Activated CD8-positive, alpha-beta memory T cell treated with anti-CD3 and anti-CD28 coated beads, Interleukin-2, amount 50 U/mL, for 24 hours (primary cell): Measurements from ENCODE around the gene MAB21L2.
"Not testable (repeated sequence)": the region's sequence is repeated elsewhere in the genome, so short reads cannot be mapped to it uniquely, and the experiment has no call there.

Source experiments
- DNase-seq: peaks from one replicate; pipeline ENCODE4 v3.0.0-alpha.2; 2020; ENCODE audit errors: extremely low read depth

Gene MAB21L2

DNA sequence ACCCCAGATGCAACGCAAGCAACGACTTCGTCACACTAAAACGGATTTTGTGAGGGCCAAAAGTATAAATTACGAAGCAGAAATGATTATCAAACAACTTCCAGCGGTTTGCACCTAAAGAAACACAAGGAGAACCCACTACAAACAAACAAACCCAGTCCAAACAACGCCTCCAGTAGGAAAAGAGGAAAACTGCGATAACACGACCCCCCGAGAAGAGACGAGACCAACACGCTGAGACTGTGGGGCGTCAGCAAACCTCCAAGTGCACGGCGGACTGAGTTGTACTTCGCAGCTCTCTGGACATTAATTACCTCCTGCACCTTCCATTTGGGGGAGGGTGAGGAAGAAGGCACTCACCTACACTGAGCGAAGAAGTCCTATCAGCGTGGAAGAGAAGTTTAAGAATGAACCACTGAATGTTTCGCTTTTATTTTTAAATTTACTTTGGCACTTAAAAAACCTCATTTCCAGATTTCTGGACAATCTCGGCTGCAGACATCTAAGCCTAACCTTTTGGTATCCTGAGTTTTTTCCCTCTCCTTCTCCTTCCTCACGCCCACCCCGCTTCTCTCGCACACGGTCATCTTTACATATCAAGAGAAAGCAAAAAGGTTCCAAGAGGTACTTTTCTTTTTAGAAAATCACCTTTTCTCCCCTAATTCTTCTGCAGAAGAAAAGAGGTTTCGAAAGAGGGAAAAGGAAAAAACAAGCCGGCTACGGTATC lies at the start of gene MAB21L2:
Gene MAB21L2 (plus strand): TSS at position 6 of the 727 bp plus-strand sequence. CDS start 879 bp downstream, outside the sequence.
- no peak for DNase-seq

GRCh38 chr4:150533673-150534072 lies 48.3 kb upstream of the MAB21L2 start:
- no peak for DNase-seq

DNA sequence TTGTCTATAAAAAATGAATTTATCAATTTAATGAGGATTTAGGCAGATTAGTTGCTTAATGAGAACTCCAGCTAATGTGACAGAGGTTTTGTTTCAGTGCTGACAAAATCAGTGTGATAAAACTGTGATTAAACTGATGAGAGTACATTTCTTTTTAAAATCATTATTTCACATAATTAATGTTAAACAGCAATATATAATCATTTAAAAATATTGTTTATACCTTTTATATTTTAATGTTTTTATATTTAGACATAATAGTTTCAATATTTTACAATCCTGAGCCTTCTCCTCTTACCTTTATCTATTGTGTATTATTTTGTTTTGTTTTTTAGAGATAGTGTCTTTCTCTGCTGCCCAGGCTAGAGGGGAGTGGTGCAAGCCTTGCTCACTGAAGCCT lies 47.1 kb upstream of the MAB21L2 start:
- no peak for DNase-seq

DNA sequence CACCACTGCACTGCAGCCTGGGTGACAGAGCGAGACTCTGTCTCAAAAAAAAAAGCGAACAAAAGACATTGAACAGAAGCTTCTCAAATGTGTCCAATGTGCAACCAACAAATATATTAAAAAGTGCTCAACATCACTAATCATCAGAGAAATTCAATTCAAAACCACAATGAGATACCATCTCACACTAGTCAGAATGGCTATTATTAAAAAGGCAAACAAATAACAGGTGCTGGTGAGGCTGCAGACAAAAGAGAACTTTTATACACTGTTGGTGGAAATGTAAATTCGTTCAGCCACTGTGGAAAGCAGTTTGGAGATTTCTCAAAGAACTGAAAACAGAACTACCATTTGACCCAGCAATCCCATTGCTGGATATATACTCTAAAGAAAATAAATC lies 44.0 kb upstream of the MAB21L2 start:
- not testable (repeated sequence) for DNase-seq

DNA sequence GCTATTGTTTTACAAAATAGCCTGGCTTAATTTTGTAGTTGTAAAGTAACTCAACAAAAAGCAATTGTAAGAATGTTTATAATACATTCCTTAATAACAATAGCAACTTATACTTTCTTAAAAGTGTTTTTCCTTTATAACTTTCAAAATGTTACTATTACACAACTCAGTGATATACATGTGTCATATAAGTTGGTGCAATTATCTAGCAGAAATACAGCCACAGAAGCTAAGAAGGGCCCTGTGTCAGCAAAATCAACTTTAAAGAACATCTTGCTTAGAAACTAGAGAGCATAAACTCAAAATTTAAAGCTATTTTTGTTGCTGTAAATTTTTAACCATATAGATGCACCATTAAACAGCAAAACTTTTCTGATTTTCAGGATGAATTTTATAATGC lies 41.4 kb upstream of the MAB21L2 start:
- no peak for DNase-seq

DNA sequence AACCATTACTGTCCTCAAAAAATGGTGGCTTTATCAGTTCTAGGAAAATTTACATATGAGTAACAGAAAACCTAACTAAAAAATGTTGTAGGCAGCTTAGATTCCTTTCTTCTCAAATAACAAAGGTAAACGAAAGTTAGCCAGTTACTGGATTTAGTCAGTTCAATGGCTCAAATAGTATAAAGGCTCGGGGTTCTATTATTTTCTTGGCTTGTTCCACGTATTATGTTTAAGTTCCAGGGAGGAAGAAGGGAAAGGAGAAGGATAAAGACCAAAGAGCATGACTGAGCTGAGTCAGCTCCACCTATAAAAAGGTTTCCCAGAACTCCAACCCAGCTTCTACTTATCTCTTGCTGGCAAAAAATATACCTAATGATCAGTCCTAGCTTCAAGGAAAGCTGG lies 41.0 kb upstream of the MAB21L2 start:
- no peak for DNase-seq

DNA sequence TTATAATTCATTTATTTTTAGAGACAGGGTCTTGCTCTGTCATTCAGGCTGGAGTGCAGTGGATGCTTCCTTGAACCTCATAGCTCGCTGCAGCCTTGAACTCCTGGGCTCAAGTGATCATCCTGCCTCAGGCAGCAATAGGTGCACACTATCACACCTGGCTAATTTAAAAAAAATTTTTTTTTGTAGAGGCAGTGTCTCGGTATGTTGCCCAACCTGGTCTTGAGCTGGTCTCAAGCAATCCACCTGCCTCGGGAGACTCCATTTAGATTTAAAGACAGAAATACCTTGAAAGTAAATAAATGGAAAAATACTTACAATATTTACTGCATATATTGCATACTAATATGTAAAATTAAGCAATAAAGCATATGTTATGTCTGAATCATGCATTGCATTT lies 40.3 kb upstream of the MAB21L2 start:
- DNase-seq = no peak

DNA sequence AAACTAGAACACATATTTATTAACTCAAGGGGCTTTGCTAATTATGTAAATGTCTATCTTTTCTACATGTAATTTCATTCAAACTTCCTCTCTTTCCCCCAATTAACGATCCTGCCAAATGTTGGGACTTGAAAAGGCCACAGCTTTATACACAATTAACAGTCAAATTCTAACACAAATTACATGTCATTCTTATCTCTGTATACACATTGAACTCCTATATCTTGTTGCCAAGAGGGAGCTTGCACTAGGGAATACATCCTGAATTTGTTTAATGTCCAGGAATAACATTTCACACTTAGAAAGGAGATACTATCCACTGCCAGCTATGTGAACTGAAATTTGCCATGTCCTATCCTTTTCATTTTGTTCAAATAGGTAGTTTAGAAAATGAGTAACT lies 38.9 kb upstream of the MAB21L2 start:
- no peak for DNase-seq

DNA sequence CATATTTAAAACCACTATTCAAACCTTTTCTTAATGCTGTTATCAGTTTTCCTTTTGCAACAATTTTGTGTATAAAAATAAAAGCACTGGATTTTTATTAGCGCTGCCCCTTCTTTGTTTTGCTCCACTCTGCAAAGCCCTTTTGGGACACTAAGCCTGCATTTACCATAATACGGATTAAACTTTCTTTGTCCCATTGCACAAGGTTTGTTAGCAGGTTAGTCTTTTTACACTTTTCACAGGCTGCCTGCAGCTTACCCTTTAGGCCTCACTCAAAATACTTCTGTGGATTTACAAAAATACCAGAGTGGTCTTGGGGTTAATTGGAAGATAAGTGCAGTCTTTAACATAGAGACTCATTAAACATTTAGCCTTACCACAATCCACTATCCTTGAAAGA lies 35.7 kb upstream of the MAB21L2 start:
- no peak for DNase-seq

DNA sequence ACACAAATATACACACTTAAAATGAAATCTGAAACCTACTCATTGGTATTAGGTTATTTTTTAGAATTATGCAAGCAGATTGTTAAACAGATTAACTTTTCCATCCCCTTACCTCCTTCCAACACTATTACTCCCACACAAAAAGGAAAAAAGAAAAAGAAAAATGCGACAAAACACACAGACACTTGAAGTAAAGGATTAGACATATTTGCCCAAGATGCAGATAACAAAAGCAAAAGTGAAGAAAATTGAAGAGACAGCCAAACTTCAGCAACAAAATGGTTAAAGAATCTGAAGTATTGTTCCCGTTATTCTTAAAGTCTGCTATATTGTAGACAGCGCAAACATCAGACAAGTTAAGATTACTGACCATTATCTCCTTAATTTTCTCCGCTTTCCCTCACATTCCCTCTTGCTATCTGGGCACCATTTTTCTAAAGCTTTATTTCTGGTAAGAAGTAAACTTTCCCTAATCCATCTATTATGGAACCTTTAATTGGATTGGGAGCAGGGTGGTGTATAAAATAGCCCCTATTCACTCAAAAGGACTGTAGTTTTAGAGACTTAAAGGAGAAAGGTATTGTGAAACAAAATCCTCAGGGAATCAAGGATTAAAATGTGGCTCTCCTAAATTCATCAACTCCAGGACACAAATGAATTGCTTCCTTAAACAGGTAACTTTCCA lies 34.7 kb upstream of the MAB21L2 start:
- DNase-seq = no peak

- DNase-seq = not testable (repeated sequence)
These were observed 24.1 kb upstream of the MAB21L2 start for GRCh38 chr4:150557811-150558210.

GRCh38 chr4:150561143-150561737 lies 20.7 kb upstream of the MAB21L2 start:
- no peak for DNase-seq

- no peak for DNase-seq
These were observed 19.7 kb upstream of the MAB21L2 start for GRCh38 chr4:150562250-150562649.

DNA sequence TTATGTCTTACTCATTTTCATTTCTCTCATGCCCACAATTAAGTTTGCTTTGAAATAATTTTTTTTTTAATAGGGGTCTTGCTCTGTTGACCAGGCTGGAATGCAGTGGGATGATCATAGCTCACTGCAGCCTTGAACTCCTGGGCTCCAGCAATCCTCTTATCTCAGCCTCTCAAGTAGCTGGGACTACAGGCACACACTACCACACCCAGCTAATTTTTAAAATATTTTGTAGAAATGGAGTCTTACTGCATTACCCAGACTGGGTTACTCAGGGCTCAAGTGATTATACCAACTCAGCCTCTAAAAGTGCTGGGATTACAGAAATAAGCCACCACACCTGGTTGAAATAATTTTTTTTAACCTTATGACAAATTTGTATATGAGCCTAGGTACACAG lies 19.2 kb upstream of the MAB21L2 start:
- DNase-seq = no peak

GRCh38 chr4:150564967-150565366 lies 17.0 kb upstream of the MAB21L2 start:
- DNase-seq = not testable (repeated sequence)

- DNase-seq = no peak
These were observed 14.9 kb upstream of the MAB21L2 start for GRCh38 chr4:150567070-150567469.

- DNase-seq = no peak
These were observed 12.5 kb upstream of the MAB21L2 start for GRCh38 chr4:150569384-150569987.

GRCh38 chr4:150569998-150570535 lies 11.9 kb upstream of the MAB21L2 start:
- no peak for DNase-seq

DNA sequence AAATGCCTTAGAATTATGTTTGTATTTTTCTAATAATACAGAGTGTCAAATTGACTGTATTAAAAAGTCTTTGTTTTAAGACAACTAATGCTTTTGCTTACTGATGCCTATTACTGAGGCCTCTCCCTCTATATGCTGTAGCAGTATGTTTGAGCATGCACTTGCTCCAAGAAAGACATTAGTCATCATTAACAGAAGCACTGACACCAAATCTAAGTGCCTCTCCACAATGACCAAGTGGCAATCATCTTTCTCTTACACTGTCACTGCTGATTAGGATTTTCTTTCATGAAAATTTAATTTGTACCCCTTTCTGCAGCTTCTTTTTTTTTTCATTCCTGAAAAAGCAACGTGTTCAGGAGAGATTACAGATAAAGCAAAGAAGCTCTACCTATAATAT lies 11.1 kb upstream of the MAB21L2 start:
- DNase-seq = no peak

DNA sequence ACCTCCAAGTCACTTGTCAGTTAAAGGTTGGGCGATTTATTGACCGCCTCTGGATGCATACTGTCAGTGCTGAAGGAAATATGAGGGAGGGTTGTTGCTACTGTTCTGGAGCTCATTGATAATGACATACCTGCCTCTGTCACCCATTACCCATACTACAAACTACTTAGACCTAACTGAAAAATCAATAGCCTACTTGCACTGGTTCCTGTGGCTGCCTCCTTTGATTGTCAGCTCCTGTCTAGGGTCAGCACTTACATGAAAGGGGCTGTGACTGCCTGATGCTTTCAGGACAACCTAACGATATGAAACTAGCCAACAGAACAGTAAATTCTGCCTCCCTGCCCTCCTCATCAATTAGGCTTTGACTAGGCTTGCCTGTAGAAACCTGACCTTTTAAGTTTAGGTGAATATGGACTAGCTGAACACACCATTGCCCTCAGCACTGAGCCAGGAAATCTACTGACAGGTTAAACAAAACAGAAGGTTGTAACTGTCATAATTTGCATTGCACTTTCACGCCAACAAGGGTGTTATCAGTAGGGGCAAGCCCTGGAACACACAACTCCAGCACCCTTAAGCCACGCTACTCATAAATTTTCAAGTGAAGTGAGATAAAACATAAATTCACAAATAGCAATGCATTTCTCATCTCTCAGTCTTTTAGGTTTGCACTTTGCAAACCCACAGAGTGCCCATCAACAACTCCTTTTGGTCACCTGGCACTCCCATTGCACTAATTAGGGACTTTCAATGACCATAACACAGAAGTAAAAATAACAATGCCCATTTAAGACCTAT lies 9.0 kb upstream of the MAB21L2 start:
- DNase-seq = no peak

DNA sequence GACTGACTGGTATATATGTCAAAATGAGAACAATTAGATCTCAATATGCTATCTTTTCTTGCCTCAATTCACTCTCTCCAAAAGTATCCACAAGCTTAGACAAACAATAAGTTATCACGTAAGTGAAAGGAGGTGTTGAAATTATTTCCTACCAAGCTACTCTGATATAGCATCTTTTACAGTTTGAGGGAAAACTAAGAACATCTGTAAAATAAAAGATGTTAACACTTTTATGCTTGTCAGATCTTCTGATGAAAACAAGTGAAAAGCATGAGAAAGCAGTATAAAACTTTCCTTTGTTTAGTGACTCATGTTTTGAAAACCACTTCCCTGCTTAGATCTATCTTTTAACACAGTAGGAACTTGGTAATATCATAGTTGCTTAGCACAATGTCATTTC lies 8.4 kb upstream of the MAB21L2 start:
- DNase-seq = no peak

DNA sequence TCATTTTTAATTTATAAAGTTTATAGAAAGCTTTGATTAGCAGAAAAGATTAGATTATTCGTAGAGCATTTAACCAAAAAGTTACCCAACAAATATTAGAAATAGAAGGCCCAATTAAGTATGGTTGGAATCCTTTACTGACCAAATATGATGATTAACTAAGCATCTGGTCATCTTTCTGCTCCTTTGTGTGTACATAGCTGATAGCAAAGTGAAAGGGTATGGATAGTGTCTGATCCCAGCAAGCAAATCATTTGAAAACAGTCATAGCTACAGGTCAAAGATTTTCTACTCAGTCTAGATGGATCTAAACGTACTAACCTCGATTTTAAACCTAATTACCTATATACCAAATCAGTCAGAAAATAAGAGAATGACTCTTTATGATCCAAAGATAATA lies 7.3 kb upstream of the MAB21L2 start:
- DNase-seq = no peak
